ENCODE measurements around the gene HYKK. TPM values are rescaled to one million over a fixed set of nuclear protein-coding genes. Genes with fewer than 3 reads are reported as not detected.
"Not testable (repeated sequence)": the region's sequence is repeated elsewhere in the genome, so short reads cannot be mapped to it uniquely, and the experiment has no call there.

HYKK gene
- polyA plus RNA-seq, 1 donor: 11.1 TPM

DNA sequence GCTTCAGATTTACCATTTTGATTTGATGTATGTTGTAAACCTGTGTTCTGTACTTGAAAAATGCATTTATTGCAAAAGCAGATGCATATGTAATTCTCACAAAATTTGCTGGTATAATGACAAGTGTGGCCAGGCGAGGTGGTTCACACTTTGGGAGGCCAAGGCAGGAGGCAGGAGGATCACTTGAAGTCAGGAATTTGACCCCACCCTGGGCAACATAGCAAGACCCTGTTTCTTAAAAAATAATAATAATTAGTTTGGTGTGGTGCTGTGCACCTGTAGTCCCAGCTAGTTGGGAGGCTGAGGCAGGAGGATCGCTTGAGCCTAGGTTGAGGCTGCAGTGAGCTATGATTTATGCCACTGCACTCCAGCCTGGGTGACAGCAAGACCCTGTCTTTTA is 4.7 kb upstream of the HYKK start:
- H3K27ac ChIP-seq (ENCODE audit: low read length): no peak overlapping the region
- WGBS (ENCODE audit: insufficient coverage, low lambda C conversion rate): no CpG with 5 or more reads among the region's 2 CpGs
- no peak for DNase-seq
- no peaks in the 10 kb centered on the region for H3K27me3 ChIP-seq (ENCODE audit: control insufficient read depth, insufficient read depth, low read length)
- H3K4me1 ChIP-seq (ENCODE audit: control insufficient read depth, insufficient read depth, low read length): no peaks in the 10 kb centered on the region
- H3K36me3 ChIP-seq (ENCODE audit: control insufficient read depth, insufficient read depth, low read length): peaks cover 18% of the 10 kb centered on the region
- H3K9me3 ChIP-seq (ENCODE audit: control insufficient read depth, low read depth, low read length): no peaks in the 10 kb centered on the region
- no peak overlapping the region for H3K4me3 ChIP-seq (ENCODE audit: low read length)

DNA sequence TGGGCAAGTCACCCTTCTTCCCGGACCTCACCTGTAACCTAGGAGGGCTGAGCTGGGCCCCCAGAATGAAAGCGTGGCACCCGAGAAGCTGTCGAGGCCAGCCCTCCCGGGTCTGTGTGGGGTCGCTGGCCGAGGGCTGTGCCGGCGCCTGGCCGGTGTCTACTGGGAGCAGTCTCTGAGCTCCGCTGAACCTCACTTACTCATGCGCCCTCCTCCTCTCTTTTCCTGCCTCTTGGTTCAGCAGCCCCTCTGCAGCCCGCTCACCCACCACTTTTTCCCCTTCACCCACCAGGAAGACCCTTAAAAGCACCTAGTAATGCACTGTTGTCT is 419 bp downstream of the HYKK start:
- H3K9me3 ChIP-seq (ENCODE audit: control insufficient read depth, low read depth, low read length): no peaks in the 10 kb centered on the region
- WGBS (ENCODE audit: insufficient coverage, low lambda C conversion rate): no CpG with 5 or more reads among the region's 13 CpGs
- no peaks in the 10 kb centered on the region for H3K4me1 ChIP-seq (ENCODE audit: control insufficient read depth, insufficient read depth, low read length)
- no peaks in the 10 kb centered on the region for H3K36me3 ChIP-seq (ENCODE audit: control insufficient read depth, insufficient read depth, low read length)
- H3K4me3 ChIP-seq (ENCODE audit: low read length): peak overlapping the region; percentile 70
- peak overlapping the region; percentile 55 for H3K27ac ChIP-seq (ENCODE audit: low read length)
- DNase-seq: no peak
- no peaks in the 10 kb centered on the region for H3K27me3 ChIP-seq (ENCODE audit: control insufficient read depth, insufficient read depth, low read length)

DNA sequence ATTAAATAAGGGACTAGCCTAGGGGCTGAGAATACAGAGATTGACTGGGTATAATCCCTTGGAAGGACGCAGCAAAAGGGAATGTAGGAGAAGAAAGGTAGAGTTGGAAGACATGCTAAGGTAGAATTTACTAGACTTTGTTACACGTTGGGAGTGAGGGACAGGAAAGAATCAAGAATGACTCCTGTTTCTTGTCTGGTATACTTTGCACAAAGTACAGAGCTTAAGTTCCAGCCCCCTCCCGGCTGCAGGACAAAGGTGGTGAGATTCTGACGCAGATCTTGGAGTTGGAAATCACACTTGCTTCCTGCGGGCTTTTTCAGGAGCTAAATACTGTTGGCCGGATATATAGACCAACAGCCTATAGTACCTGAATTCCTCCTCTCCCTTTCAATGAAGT is 895 bp downstream of the HYKK start:
- Histone ChIP-seq H3K4me3 (ENCODE audit: low read length) (peak overlapping the region; percentile 70), H3K4me1 (ENCODE audit: control insufficient read depth, insufficient read depth, low read length) (no peaks in the 10 kb centered on the region), H3K36me3 (ENCODE audit: control insufficient read depth, insufficient read depth, low read length) (no peaks in the 10 kb centered on the region), H3K27me3 (ENCODE audit: control insufficient read depth, insufficient read depth, low read length) (no peaks in the 10 kb centered on the region), H3K27ac (ENCODE audit: low read length) (peak overlapping the region; percentile 55), H3K9me3 (ENCODE audit: control insufficient read depth, low read depth, low read length) (no peaks in the 10 kb centered on the region)
- WGBS (ENCODE audit: insufficient coverage, low lambda C conversion rate): 14% methylated on average over 4 of the region's 6 CpGs
- peak; percentile 40 to 76 for DNase-seq

DNA sequence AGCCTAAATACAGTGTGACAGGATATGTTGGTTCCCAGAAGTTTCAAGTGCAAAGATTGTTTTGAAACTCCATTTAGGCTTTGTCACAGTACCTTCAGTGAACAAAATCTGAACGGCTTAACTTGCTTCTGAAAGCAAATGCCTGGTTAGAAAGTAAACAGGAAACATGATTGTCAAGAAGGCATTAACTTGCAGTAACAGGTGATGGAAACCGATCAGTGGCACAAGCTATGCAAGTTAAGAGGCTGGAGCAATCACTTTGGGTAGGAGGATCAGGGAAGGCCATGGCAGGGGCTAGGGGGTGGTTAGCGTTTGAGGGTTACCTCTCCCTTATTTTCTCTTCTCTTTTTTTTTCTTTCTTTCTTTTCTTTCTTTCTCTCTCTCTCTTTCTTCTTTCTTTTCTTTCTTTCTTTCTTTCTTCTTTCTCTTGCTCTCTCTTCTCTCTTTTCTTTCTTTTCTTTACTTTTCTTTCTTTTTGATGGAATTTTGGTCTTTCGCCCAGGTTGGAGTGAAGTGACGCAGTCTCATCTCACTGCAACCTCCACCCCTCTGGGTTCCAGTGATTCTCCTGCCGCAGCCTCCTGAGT is 2.4 kb downstream of the HYKK start:
- no peak for DNase-seq
- WGBS (ENCODE audit: insufficient coverage, low lambda C conversion rate): 100% methylated on average over 1 of the region's 6 CpGs
- H3K27me3 ChIP-seq (ENCODE audit: control insufficient read depth, insufficient read depth, low read length): no peaks in the 10 kb centered on the region
- no peak overlapping the region for H3K27ac ChIP-seq (ENCODE audit: low read length)
- H3K36me3 ChIP-seq (ENCODE audit: control insufficient read depth, insufficient read depth, low read length): no peaks in the 10 kb centered on the region
- no peaks in the 10 kb centered on the region for H3K4me1 ChIP-seq (ENCODE audit: control insufficient read depth, insufficient read depth, low read length)
- no peaks in the 10 kb centered on the region for H3K9me3 ChIP-seq (ENCODE audit: control insufficient read depth, low read depth, low read length)
- H3K4me3 ChIP-seq (ENCODE audit: low read length): no peak overlapping the region

DNA sequence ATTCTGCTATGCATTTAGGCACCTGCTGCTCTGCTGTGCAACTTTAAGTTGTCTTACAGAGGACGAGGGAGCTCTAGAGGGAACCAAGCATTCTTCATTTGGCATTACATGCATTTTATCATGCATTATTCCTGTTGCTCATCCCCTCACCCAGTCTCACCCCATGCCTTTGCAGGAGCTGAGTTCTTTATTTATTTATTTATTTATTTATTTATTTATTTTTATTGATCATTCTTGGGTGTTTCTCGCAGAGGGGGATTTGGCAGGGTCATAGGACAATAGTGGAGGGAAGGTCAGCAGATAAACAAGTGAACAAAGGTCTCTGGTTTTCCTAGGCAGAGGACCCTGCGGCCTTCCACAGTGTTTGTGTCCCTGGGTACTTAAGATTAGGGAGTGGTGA is 12.7 kb downstream of the HYKK start:
- H3K4me3 ChIP-seq (ENCODE audit: low read length); H3K27ac ChIP-seq (ENCODE audit: low read length); DNase-seq; H3K4me1 ChIP-seq (ENCODE audit: control insufficient read depth, insufficient read depth, low read length); H3K27me3 ChIP-seq (ENCODE audit: control insufficient read depth, insufficient read depth, low read length); H3K36me3 ChIP-seq (ENCODE audit: control insufficient read depth, insufficient read depth, low read length); H3K9me3 ChIP-seq (ENCODE audit: control insufficient read depth, low read depth, low read length): not testable (repeated sequence)
- 100% methylated on average over 1 of the region's 3 CpGs for WGBS (ENCODE audit: insufficient coverage, low lambda C conversion rate)

DNA sequence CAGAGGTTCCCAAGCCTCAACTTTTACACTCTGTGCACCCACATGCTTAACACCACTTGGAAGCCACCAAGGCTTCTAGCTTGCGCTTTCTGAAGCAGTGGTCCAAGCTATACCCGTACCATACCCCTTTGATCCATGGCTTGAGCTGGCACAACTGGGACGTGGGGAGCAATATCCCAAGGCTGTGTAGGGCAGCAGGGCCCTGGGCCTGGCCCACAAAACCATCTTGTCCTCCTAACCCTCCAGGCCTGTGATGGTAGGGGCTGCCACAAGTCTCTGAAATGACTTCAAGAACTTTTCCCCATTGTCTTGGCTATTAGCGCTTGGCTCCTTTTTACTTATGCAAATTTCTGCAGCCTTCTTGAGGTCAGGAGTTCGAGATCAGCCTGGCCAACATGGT is 16.9 kb downstream of the HYKK start:
- Histone ChIP-seq H3K36me3 (ENCODE audit: control insufficient read depth, insufficient read depth, low read length) (peaks cover 4% of the 10 kb centered on the region), H3K4me3 (ENCODE audit: low read length) (no peak overlapping the region), H3K9me3 (ENCODE audit: control insufficient read depth, low read depth, low read length) (no peaks in the 10 kb centered on the region), H3K4me1 (ENCODE audit: control insufficient read depth, insufficient read depth, low read length) (no peaks in the 10 kb centered on the region), H3K27me3 (ENCODE audit: control insufficient read depth, insufficient read depth, low read length) (no peaks in the 10 kb centered on the region), H3K27ac (ENCODE audit: low read length) (no peak overlapping the region)
- WGBS (ENCODE audit: insufficient coverage, low lambda C conversion rate): no CpG with 5 or more reads among the region's 5 CpGs
- DNase-seq: no peak

DNA sequence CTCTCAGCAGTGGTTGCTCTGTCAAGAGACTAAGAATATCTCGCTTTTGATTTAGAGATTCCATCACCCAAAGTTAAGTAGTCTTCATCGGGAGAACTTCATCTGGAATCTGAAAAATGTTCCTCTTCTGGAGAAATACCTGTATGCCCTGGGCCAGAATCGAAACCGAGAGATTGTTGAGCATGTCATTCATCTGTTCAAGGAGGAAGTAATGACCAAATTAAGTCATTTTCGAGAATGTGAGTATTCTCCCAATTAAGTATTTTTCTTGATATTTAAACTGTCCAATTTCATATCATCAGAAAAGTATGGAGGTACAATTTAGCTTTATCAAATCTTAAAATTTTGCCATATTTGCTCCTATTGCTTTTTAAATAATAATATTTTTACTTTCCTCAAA is 19.9 kb downstream of the HYKK start:
- 100% methylated on average over 4 of the region's 5 CpGs for WGBS (ENCODE audit: insufficient coverage, low lambda C conversion rate)
- Histone ChIP-seq H3K27me3 (ENCODE audit: control insufficient read depth, insufficient read depth, low read length) (no peaks in the 10 kb centered on the region), H3K4me1 (ENCODE audit: control insufficient read depth, insufficient read depth, low read length) (no peaks in the 10 kb centered on the region), H3K27ac (ENCODE audit: low read length) (no peak overlapping the region), H3K36me3 (ENCODE audit: control insufficient read depth, insufficient read depth, low read length) (peaks cover 4% of the 10 kb centered on the region), H3K4me3 (ENCODE audit: low read length) (no peak overlapping the region), H3K9me3 (ENCODE audit: control insufficient read depth, low read depth, low read length) (no peaks in the 10 kb centered on the region)
- no peak for DNase-seq

DNA sequence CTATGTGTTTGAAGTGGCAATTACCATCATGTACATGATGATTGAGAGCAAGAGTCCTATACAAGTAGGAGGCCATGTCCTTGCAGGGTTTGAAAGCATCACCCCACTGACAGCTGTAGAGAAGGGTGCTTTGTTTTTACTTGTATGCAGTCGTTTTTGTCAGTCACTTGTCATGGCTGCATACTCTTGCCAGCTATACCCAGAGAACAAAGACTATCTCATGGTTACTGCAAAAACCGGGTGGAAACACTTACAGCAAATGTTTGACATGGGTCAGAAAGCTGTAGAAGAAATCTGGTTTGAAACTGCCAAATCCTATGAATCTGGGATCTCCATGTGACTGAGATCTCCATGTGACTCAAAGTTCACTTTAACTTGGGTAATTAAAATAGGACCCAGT is 26.0 kb downstream of the HYKK start:
- Histone ChIP-seq H3K4me3 (ENCODE audit: low read length) (no peak overlapping the region), H3K27ac (ENCODE audit: low read length) (no peak overlapping the region), H3K4me1 (ENCODE audit: control insufficient read depth, insufficient read depth, low read length) (no peaks in the 10 kb centered on the region), H3K9me3 (ENCODE audit: control insufficient read depth, low read depth, low read length) (no peaks in the 10 kb centered on the region), H3K27me3 (ENCODE audit: control insufficient read depth, insufficient read depth, low read length) (no peaks in the 10 kb centered on the region), H3K36me3 (ENCODE audit: control insufficient read depth, insufficient read depth, low read length) (peaks cover 2% of the 10 kb centered on the region)
- no CpG with 5 or more reads among the region's 2 CpGs for WGBS (ENCODE audit: insufficient coverage, low lambda C conversion rate)
- DNase-seq: no peak

DNA sequence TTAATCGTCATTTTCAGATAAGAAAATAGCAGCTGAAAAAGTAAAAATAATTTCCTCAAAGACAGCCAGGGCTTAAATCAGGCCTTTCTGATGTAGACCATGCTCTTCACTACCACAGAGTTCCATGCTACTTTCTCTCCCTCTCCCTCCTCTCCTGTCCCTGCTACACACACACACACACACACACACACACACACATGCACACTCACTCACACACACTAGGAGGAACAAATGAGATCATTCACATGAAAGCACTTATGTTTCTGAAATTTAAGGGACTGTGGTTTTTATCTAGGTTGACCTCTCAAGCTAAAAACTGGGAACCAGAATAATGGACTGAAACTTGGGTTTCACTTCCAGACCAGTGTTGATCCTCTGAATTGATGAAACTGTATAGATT is 28.8 kb downstream of the HYKK start:
- H3K27ac ChIP-seq (ENCODE audit: low read length): no peak overlapping the region
- no peak overlapping the region for H3K4me3 ChIP-seq (ENCODE audit: low read length)
- H3K36me3 ChIP-seq (ENCODE audit: control insufficient read depth, insufficient read depth, low read length): no peaks in the 10 kb centered on the region
- DNase-seq: no peak
- H3K27me3 ChIP-seq (ENCODE audit: control insufficient read depth, insufficient read depth, low read length): no peaks in the 10 kb centered on the region
- 83% methylated on average over 1 of the region's 1 CpG for WGBS (ENCODE audit: insufficient coverage, low lambda C conversion rate)
- H3K4me1 ChIP-seq (ENCODE audit: control insufficient read depth, insufficient read depth, low read length): no peaks in the 10 kb centered on the region
- no peaks in the 10 kb centered on the region for H3K9me3 ChIP-seq (ENCODE audit: control insufficient read depth, low read depth, low read length)

DNA sequence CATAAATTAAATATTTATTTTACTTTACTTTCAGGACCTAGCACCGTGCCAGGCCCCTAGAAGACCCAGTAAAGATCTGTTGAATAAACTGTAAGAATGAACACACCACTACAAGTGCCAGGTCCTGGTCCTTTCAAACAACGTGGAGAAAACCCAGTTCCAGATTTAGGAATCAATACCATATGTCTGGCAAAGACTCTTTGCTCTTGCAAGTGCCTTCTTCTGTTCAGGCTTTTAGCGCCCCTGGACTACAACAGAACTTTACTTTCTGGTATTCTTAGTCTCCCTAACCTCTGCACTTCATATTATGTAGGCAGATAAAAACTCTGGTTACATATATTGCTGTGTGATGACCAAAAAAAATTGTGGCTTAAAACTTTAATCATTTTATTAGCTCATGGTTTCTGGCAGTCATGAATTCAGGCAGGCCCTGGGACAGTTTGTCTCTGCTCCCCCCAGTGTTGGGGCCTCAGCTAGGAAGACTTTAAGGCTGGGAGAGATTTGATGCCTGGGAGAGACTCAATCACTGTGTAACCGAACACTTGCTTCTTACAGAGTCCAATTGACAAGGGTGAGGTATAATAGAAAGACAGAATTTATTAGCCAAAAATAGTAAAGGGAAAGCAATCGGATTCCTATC is 30.0 kb downstream of the HYKK start:
- Histone ChIP-seq H3K9me3 (ENCODE audit: control insufficient read depth, low read depth, low read length) (no peaks in the 10 kb centered on the region), H3K27ac (ENCODE audit: low read length) (no peak overlapping the region), H3K4me1 (ENCODE audit: control insufficient read depth, insufficient read depth, low read length) (peaks cover 3% of the 10 kb centered on the region), H3K4me3 (ENCODE audit: low read length) (no peak overlapping the region), H3K36me3 (ENCODE audit: control insufficient read depth, insufficient read depth, low read length) (peaks cover 2% of the 10 kb centered on the region), H3K27me3 (ENCODE audit: control insufficient read depth, insufficient read depth, low read length) (no peaks in the 10 kb centered on the region)
- WGBS (ENCODE audit: insufficient coverage, low lambda C conversion rate): 100% methylated on average over 3 of the region's 5 CpGs
- DNase-seq: no peak

DNA sequence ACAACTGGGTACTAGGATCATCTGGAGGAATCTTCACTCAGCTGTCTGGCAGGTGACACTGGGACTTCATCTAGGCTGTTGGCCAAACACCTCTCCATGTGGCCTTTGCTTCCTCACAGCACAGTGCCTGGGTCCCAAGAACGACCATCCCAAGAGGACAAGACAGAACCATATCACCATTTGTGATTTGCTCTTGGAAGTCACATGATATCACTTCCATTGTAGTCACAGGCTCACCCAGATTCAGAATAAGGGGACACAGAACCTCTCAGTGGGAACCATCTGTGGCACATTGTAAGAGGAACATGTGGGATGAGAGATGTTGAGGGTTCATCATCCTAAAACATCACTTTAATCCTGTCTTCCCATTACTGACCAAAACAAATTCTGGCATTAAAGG is 31.0 kb downstream of the HYKK start:
- H3K36me3 ChIP-seq (ENCODE audit: control insufficient read depth, insufficient read depth, low read length): peaks cover 11% of the 10 kb centered on the region
- H3K9me3 ChIP-seq (ENCODE audit: control insufficient read depth, low read depth, low read length): no peaks in the 10 kb centered on the region
- DNase-seq: no peak
- WGBS (ENCODE audit: insufficient coverage, low lambda C conversion rate): no CpG with 5 or more reads among the region's 1 CpG
- H3K27ac ChIP-seq (ENCODE audit: low read length): no peak overlapping the region
- H3K4me1 ChIP-seq (ENCODE audit: control insufficient read depth, insufficient read depth, low read length): peaks cover 3% of the 10 kb centered on the region
- no peak overlapping the region for H3K4me3 ChIP-seq (ENCODE audit: low read length)
- H3K27me3 ChIP-seq (ENCODE audit: control insufficient read depth, insufficient read depth, low read length): no peaks in the 10 kb centered on the region
